ENCODE results near the gene CFAP299.

DNA sequence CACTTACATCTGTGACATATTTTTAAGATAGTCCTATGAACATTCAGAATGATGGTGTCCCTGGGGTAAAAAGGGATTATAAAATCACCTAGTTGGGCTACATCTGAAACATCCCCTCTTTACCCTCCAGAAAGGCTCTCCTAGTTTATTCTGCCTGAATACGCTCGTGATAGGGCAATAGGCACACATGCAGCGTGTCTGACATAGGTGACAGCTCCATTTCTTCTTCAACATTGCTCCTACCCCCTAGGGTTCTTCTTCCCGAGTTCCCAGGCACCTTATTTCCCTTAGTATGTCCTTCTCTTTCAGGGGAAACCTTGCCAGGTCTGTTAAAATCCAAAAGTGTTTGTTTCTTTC, 27.1 kb upstream of the CFAP299 start:
- TF ChIP-seq, protein P1, sequence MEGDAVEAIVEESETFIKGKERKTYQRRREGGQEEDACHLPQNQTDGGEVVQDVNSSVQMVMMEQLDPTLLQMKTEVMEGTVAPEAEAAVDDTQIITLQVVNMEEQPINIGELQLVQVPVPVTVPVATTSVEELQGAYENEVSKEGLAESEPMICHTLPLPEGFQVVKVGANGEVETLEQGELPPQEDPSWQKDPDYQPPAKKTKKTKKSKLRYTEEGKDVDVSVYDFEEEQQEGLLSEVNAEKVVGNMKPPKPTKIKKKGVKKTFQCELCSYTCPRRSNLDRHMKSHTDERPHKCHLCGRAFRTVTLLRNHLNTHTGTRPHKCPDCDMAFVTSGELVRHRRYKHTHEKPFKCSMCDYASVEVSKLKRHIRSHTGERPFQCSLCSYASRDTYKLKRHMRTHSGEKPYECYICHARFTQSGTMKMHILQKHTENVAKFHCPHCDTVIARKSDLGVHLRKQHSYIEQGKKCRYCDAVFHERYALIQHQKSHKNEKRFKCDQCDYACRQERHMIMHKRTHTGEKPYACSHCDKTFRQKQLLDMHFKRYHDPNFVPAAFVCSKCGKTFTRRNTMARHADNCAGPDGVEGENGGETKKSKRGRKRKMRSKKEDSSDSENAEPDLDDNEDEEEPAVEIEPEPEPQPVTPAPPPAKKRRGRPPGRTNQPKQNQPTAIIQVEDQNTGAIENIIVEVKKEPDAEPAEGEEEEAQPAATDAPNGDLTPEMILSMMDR (conservative IDR thresholded peaks at IDR 0.05; ENCODE audit: low read length) = no peak
- no peak for TF ChIP-seq EZH2phosphoT487 (IDR thresholded peaks at IDR 0.05; ENCODE audit: borderline replicate concordance, low read depth, low read length)
